CD4-positive, CD25-positive, alpha-beta regulatory T cell (primary cell): ENCODE data around the gene PALM. TPM values are rescaled to one million over a fixed set of nuclear protein-coding genes. Genes with fewer than 3 reads are reported as not detected.

Experiments used
- ATAC-seq, 2 donors: fragments of 150-1000 bp; cut with Tn5 transposase; one replicate each; pipeline ENCODE4 v1.10.0; 2021; ENCODE audit warnings: low read depth in 2 of 2, moderate number of reproducible peaks in 2 of 2, moderate library complexity in 1 of 2
- DNase-seq, 3 donors: peaks; one replicate each; pipeline versions ENCODE4 v3.0.0 to v3.0.0-alpha.2; 2012 to 2022; ENCODE audit warnings: mixed read lengths in 1 of 3
- H3K27ac ChIP-seq: one replicate; pipeline ENCODE4 v1.7.0; 2013; ENCODE audit warnings: mild to moderate bottlenecking, low read length; ENCODE audit not compliant: insufficient read depth, poor library complexity, severe bottlenecking
- H3K27me3 ChIP-seq: one replicate; pipeline ENCODE4 v1.7.0; 2013; ENCODE audit warnings: low read length; ENCODE audit not compliant: control insufficient read depth, insufficient read depth
- H3K36me3 ChIP-seq: one replicate; pipeline ENCODE4 v1.7.0; 2013; ENCODE audit warnings: mild to moderate bottlenecking, low read length, moderate library complexity; ENCODE audit not compliant: control insufficient read depth, insufficient read depth
- H3K4me1 ChIP-seq: 2 replicates; pipeline ENCODE4 v1.7.0; 2013; ENCODE audit warnings: mild to moderate bottlenecking, low read length; ENCODE audit not compliant: insufficient read depth, control insufficient read depth, poor library complexity, severe bottlenecking
- H3K4me3 ChIP-seq: one replicate; pipeline ENCODE4 v1.7.0; 2013; ENCODE audit warnings: low read depth, mild to moderate bottlenecking, low read length, moderate library complexity
- H3K9me3 ChIP-seq, 2 experiments: 1 replicate in 1 of 2; 2 replicates in 1 of 2; pipeline ENCODE4 v1.7.0; 2013; ENCODE audit warnings: low read length in 2 of 2, mild to moderate bottlenecking in 1 of 2, moderate library complexity in 1 of 2; ENCODE audit not compliant: control insufficient read depth in 2 of 2
- H3K27ac Mint-ChIP-seq, 3 donors: one replicate each; pipeline ENCODE4 v1.8.0; 2020 to 2022; ENCODE audit warnings: mild to moderate bottlenecking in 3 of 3, mixed read lengths in 3 of 3, moderate library complexity in 2 of 3
- H3K27me3 Mint-ChIP-seq: one replicate; pipeline ENCODE4 v1.8.0; 2022; ENCODE audit warnings: mild to moderate bottlenecking, mixed read lengths
- H3K36me3 Mint-ChIP-seq: one replicate; pipeline ENCODE4 v1.8.0; 2020; ENCODE audit warnings: mixed read lengths
- H3K4me1 Mint-ChIP-seq, 4 donors: one replicate each; pipeline ENCODE4 v1.8.0; 2020 to 2022; ENCODE audit warnings: mixed read lengths in 4 of 4, mild to moderate bottlenecking in 1 of 4
- H3K4me3 Mint-ChIP-seq, 4 donors: one replicate each; pipeline ENCODE4 v1.8.0; 2020 to 2022; ENCODE audit warnings: mild to moderate bottlenecking in 4 of 4, mixed read lengths in 4 of 4, moderate library complexity in 3 of 4
- H3K9me3 Mint-ChIP-seq, 7 donors: one replicate each; pipeline ENCODE4 v1.8.0; 2020 to 2022; ENCODE audit warnings: mixed read lengths in 7 of 7, mild to moderate bottlenecking in 3 of 7, moderate library complexity in 2 of 7
- polyA plus RNA-seq, 4 donors: library from polyadenylated mRNA; unstranded; fragments of 300-500 nt; fragmentation: Illumina TruSeq; gene quantifications; one replicate each; pipeline ENCODE4 v1.2.3, GENCODE V29; 2021
- total RNA-seq: library from RNA; stranded (reverse); gene quantifications from one replicate; pipeline ENCODE4 v1.2.3, GENCODE V29; 2022

PALM gene
- total and polyA plus RNA-seq, 5 donors from 2014 or later, result not detected

DNA sequence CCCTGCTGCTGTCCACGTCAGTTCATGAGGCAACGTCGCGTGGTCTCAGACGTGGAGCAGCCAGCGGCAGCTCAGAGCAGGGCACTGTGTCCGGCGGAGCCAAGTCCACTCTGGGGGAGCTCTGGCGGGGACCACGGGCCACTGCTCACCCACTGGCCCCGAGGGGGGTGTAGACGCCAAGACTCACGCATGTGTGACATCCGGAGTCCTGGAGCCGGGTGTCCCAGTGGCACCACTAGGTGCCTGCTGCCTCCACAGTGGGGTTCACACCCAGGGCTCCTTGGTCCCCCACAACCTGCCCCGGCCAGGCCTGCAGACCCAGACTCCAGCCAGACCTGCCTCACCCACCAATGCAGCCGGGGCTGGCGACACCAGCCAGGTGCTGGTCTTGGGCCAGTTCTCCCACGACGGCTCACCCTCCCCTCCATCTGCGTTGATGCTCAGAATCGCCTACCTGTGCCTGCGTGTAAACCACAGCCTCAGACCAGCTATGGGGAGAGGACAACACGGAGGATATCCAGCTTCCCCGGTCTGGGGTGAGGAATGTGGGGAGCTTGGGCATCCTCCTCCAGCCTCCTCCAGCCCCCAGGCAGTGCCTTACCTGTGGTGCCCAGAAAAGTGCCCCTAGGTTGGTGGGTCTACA is 25.9 kb upstream of the PALM start:
- no peaks in the 10 kb centered on the region for H3K27me3 ChIP-seq
- no peaks in the 10 kb centered on the region for H3K27me3 Mint-ChIP-seq
- H3K4me3 Mint-ChIP-seq, result peak overlapping the region in 1 of 4 donors; percentile 33
- H3K27ac ChIP-seq, result no peak overlapping the region
- H3K4me1 Mint-ChIP-seq, result peaks cover 0 to 10% (median 0%) of the 10 kb centered on the region in 4 donors
- peaks cover 0 to 3% (median 0%) of the 10 kb centered on the region in 7 donors for H3K9me3 Mint-ChIP-seq
- H3K27ac Mint-ChIP-seq, result peak overlapping the region in 1 of 3 donors; percentile 62
- DNase-seq (no peak), ATAC-seq (no peak)
- H3K36me3 ChIP-seq, result no peaks in the 10 kb centered on the region
- no peak overlapping the region for H3K4me3 ChIP-seq
- peaks cover 14% of the 10 kb centered on the region for H3K4me1 ChIP-seq
- H3K9me3 ChIP-seq, result no peaks in the 10 kb centered on the region
- H3K36me3 Mint-ChIP-seq, result no peaks in the 10 kb centered on the region

- Histone ChIP-seq H3K4me3 (no peak overlapping the region), H3K27me3 (no peaks in the 10 kb centered on the region), H3K36me3 (no peaks in the 10 kb centered on the region), H3K4me1 (peaks cover 5% of the 10 kb centered on the region), H3K27ac (no peak overlapping the region), H3K9me3 (no peaks in the 10 kb centered on the region)
- ATAC-seq (no peak), DNase-seq (no peak)
- Mint-ChIP-seq H3K4me3 (no peak overlapping the region), H3K36me3 (no peaks in the 10 kb centered on the region), H3K9me3 (peaks cover 0 to 5% (median 0%) of the 10 kb centered on the region in 7 donors), H3K4me1 (peaks cover 0 to 4% (median 0%) of the 10 kb centered on the region in 4 donors), H3K27me3 (no peaks in the 10 kb centered on the region), H3K27ac (no peak overlapping the region)
Observed at GRCh38 chr19:685454-685931, 23.2 kb upstream of the PALM start.

- H3K27ac Mint-ChIP-seq, result no peak overlapping the region
- H3K9me3 Mint-ChIP-seq, result peaks cover 0 to 5% (median 0%) of the 10 kb centered on the region in 7 donors
- no peaks in the 10 kb centered on the region for H3K36me3 Mint-ChIP-seq
Observed at GRCh38 chr19:686589-687297, 22.0 kb upstream of the PALM start.

GRCh38 chr19:687569-688166 is 21.1 kb upstream of the PALM start:
- no peaks in the 10 kb centered on the region for H3K4me1 ChIP-seq
- H3K9me3 Mint-ChIP-seq, result peaks cover 0 to 5% (median 0%) of the 10 kb centered on the region in 7 donors
- no peak for ATAC-seq
- H3K4me3 ChIP-seq, result no peak overlapping the region
- H3K27me3 Mint-ChIP-seq, result no peaks in the 10 kb centered on the region
- H3K36me3 ChIP-seq, result no peaks in the 10 kb centered on the region
- no peaks in the 10 kb centered on the region for H3K4me1 Mint-ChIP-seq
- no peak overlapping the region for H3K4me3 Mint-ChIP-seq
- no peak for DNase-seq
- no peak overlapping the region for H3K27ac ChIP-seq
- H3K27ac Mint-ChIP-seq, result no peak overlapping the region
- H3K36me3 Mint-ChIP-seq, result no peaks in the 10 kb centered on the region
- no peaks in the 10 kb centered on the region for H3K9me3 ChIP-seq
- H3K27me3 ChIP-seq, result no peaks in the 10 kb centered on the region

More at GRCh38 chr19:686589-687297, 22.0 kb upstream of the PALM start:
- ATAC-seq (no peak), DNase-seq (no peak)
- H3K27ac ChIP-seq, result no peak overlapping the region
- no peaks in the 10 kb centered on the region for H3K27me3 ChIP-seq
- H3K9me3 ChIP-seq, result no peaks in the 10 kb centered on the region
- no peaks in the 10 kb centered on the region for H3K36me3 ChIP-seq
- H3K4me3 Mint-ChIP-seq, result peak overlapping the region in 1 of 4 donors; percentile 63
- no peaks in the 10 kb centered on the region for H3K27me3 Mint-ChIP-seq
- no peaks in the 10 kb centered on the region for H3K4me1 Mint-ChIP-seq
- H3K4me1 ChIP-seq, result no peaks in the 10 kb centered on the region
- no peak overlapping the region for H3K4me3 ChIP-seq

- no peaks in the 10 kb centered on the region for H3K9me3 ChIP-seq
- H3K27me3 ChIP-seq, result no peaks in the 10 kb centered on the region
- no peak overlapping the region for H3K27ac ChIP-seq
- no peaks in the 10 kb centered on the region for H3K4me1 ChIP-seq
- no peaks in the 10 kb centered on the region for H3K36me3 ChIP-seq
- H3K4me3 Mint-ChIP-seq, result no peak overlapping the region
- DNase-seq, result no peak
- no peak for ATAC-seq
- H3K4me3 ChIP-seq, result no peak overlapping the region
- H3K27me3 Mint-ChIP-seq, result no peaks in the 10 kb centered on the region
- H3K9me3 Mint-ChIP-seq, result peaks cover 0 to 5% (median 0%) of the 10 kb centered on the region in 7 donors
- no peaks in the 10 kb centered on the region for H3K4me1 Mint-ChIP-seq
- no peak overlapping the region for H3K27ac Mint-ChIP-seq
- H3K36me3 Mint-ChIP-seq, result no peaks in the 10 kb centered on the region
Observed at GRCh38 chr19:688214-688613, 20.5 kb upstream of the PALM start.

DNA sequence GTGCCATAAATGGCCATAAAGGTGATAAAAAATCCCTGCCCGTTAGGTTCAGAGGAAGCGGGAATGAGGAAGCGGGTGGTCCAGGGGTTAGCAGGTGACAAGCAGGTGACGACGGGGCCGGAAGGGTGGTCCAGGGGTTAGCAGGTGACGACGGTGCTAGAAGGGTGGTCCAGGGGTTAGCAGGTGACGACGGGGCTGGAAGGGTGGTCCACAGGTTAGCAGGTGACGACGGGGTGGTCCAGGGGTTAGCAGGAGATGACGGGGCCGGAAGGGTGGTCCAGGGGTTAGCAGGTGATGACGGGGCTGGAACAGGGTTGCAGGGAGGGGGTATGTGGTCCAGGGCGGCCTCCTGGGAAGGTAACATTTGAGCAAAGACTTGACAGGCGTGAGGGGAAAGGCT is 19.7 kb upstream of the PALM start:
- DNase-seq (no peak), ATAC-seq (no peak)
- Mint-ChIP-seq H3K27me3 (no peaks in the 10 kb centered on the region), H3K4me3 (peak overlapping the region in 1 of 4 donors; percentile 63), H3K36me3 (no peaks in the 10 kb centered on the region), H3K4me1 (no peaks in the 10 kb centered on the region), H3K27ac (no peak overlapping the region), H3K9me3 (peaks cover 0 to 5% (median 0%) of the 10 kb centered on the region in 7 donors)
- H3K4me3 ChIP-seq, result no peak overlapping the region
- H3K27me3 ChIP-seq, result no peaks in the 10 kb centered on the region
- no peaks in the 10 kb centered on the region for H3K36me3 ChIP-seq
- no peaks in the 10 kb centered on the region for H3K4me1 ChIP-seq
- no peaks in the 10 kb centered on the region for H3K9me3 ChIP-seq
- no peak overlapping the region for H3K27ac ChIP-seq

GRCh38 chr19:690203-690602 is 18.5 kb upstream of the PALM start:
- Mint-ChIP-seq H3K9me3 (peaks cover 0 to 5% (median 0%) of the 10 kb centered on the region in 7 donors), H3K4me3 (no peak overlapping the region), H3K4me1 (no peaks in the 10 kb centered on the region), H3K27me3 (peaks cover 6% of the 10 kb centered on the region), H3K36me3 (no peaks in the 10 kb centered on the region), H3K27ac (no peak overlapping the region)
- Histone ChIP-seq H3K4me1 (peaks cover under 1% of the 10 kb centered on the region), H3K4me3 (no peak overlapping the region), H3K27ac (no peak overlapping the region), H3K36me3 (no peaks in the 10 kb centered on the region), H3K27me3 (no peaks in the 10 kb centered on the region), H3K9me3 (no peaks in the 10 kb centered on the region)
- DNase-seq (no peak), ATAC-seq (no peak)
